Kidney capillary endothelial cell (primary cell): ENCODE data around the gene ALOX15B.
A peak's percentile ranks its signal among the peaks of the same experiment; 100 is the strongest.
"Not testable (repeated sequence)": the region's sequence is repeated elsewhere in the genome, so short reads cannot be mapped to it uniquely, and the experiment has no call there.

Experiments
- DNase-seq: peaks from one replicate; pipeline ENCODE4 v3.0.0-alpha.2; 2018; ENCODE audit warnings: low spot score

ALOX15B gene

GRCh38 chr17:8013731-8014557 is 24.9 kb upstream of the ALOX15B start:
- no peak for DNase-seq

- no peak for DNase-seq
Measured at GRCh38 chr17:8014558-8014850, 24.4 kb upstream of the ALOX15B start.

- DNase-seq = no peak
Measured at GRCh38 chr17:8015236-8015956, 23.5 kb upstream of the ALOX15B start.

- no peak for DNase-seq
Measured at GRCh38 chr17:8015957-8016631, 22.8 kb upstream of the ALOX15B start.

- peak; percentile 21 for DNase-seq
Measured at GRCh38 chr17:8016632-8017424, 22.0 kb upstream of the ALOX15B start.

- no peak for DNase-seq
Measured at GRCh38 chr17:8018436-8018835, 20.4 kb upstream of the ALOX15B start.

- DNase-seq = no peak
Measured at GRCh38 chr17:8019166-8019565, 19.7 kb upstream of the ALOX15B start.

- no peak for DNase-seq
Measured at GRCh38 chr17:8019665-8020650, 18.9 kb upstream of the ALOX15B start.

- no peak for DNase-seq
Measured at GRCh38 chr17:8020776-8021564, 17.9 kb upstream of the ALOX15B start.

GRCh38 chr17:8021565-8022359 is 17.1 kb upstream of the ALOX15B start:
- no peak for DNase-seq

- no peak for DNase-seq
Measured at GRCh38 chr17:8022360-8023003, 16.4 kb upstream of the ALOX15B start.

- DNase-seq = not testable (repeated sequence)
Measured at GRCh38 chr17:8024161-8024560, 14.7 kb upstream of the ALOX15B start.

- no peak for DNase-seq
Measured at GRCh38 chr17:8025176-8025911, 13.5 kb upstream of the ALOX15B start.

- DNase-seq = no peak
Measured at GRCh38 chr17:8029121-8029520, 9.7 kb upstream of the ALOX15B start.

- no peak for DNase-seq
Measured at GRCh38 chr17:8031261-8031661, 7.6 kb upstream of the ALOX15B start.

GRCh38 chr17:8031950-8032349 is 6.9 kb upstream of the ALOX15B start:
- no peak for DNase-seq

- DNase-seq = no peak
Measured at GRCh38 chr17:8032442-8032841, 6.4 kb upstream of the ALOX15B start.

GRCh38 chr17:8039611-8040168 is 831 bp downstream of the ALOX15B start:
- no peak for DNase-seq
